Kidney glomerular epithelial cell (primary cell): Measurements from ENCODE around the gene RFTN1.

ENCODE experiments used
- DNase-seq: peaks from one replicate; lab custom pipeline; 2025; lab: John Stamatoyannopoulos, UW

RFTN1 gene

GRCh38 chr3:16513141-16514020 lies at the start of gene RFTN1:
RFTN1 (minus strand) TSS chr3:16513699; CDS start chr3:16493869, 19,830 bp downstream.
- DNase-seq: peak; percentile 54

- no peak for DNase-seq
Observed at GRCh38 chr3:16559653-16560365, 46.3 kb upstream of the RFTN1 start.

- no peak for DNase-seq
Observed at GRCh38 chr3:16554126-16554525, 40.6 kb upstream of the RFTN1 start.

- DNase-seq: no peak
Observed at GRCh38 chr3:16552757-16553156, 39.3 kb upstream of the RFTN1 start.

- no peak for DNase-seq
Observed at GRCh38 chr3:16551342-16551976, 38.0 kb upstream of the RFTN1 start.

- peak; percentile 72 for DNase-seq
Observed at GRCh38 chr3:16550676-16551341, 37.3 kb upstream of the RFTN1 start.

GRCh38 chr3:16550305-16550675 lies 36.8 kb upstream of the RFTN1 start:
- no peak for DNase-seq

- DNase-seq: no peak
Observed at GRCh38 chr3:16548721-16549120, 35.2 kb upstream of the RFTN1 start.

GRCh38 chr3:16547561-16548357 lies 34.3 kb upstream of the RFTN1 start:
- no peak for DNase-seq

- no peak for DNase-seq
Observed at GRCh38 chr3:16546186-16547010, 32.9 kb upstream of the RFTN1 start.

GRCh38 chr3:16545413-16546185 lies 32.1 kb upstream of the RFTN1 start:
- DNase-seq: no peak

- DNase-seq: no peak
Observed at GRCh38 chr3:16543242-16543864, 29.9 kb upstream of the RFTN1 start.

GRCh38 chr3:16538507-16538906 lies 25.0 kb upstream of the RFTN1 start:
- DNase-seq: peak; percentile 0

GRCh38 chr3:16536996-16537395 lies 23.5 kb upstream of the RFTN1 start:
- no peak for DNase-seq

- DNase-seq: no peak
Observed at GRCh38 chr3:16536344-16536663, 22.8 kb upstream of the RFTN1 start.

GRCh38 chr3:16534640-16535262 lies 21.3 kb upstream of the RFTN1 start:
- DNase-seq: no peak

- no peak for DNase-seq
Observed at GRCh38 chr3:16533928-16534574, 20.6 kb upstream of the RFTN1 start.

GRCh38 chr3:16529264-16529663 lies 15.8 kb upstream of the RFTN1 start:
- DNase-seq: no peak
